GM19455 (cell line): ENCODE results near the gene STK25.
"Not testable (repeated sequence)": the region's sequence is repeated elsewhere in the genome, so short reads cannot be mapped to it uniquely, and the experiment has no call there.

Experiments
- ATAC-seq: cut with Tn5 transposase; IDR thresholded peaks from one replicate; pipeline ENCODE4 v1.9.1; 2021; ENCODE audit not compliant: unreplicated experiment

The STK25 gene

DNA sequence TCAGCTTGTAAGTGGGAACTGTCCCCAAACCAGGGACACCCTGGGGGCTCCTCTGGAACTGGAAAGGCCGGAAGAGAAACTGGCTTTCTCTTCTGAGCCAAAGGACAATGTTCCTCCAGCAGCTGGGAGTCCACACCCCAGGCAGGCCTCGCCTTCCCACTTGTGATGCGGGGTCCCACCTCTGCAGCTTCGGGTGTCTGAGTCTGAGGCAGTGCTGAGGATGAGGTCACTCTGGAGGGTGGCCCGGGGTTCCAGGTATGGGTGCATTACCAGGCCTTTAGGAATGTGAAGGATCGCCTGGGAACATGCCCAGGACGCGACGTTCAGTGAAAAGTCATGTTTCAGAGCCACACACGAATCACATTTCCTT, 32.0 kb upstream of the STK25 start:
- ATAC-seq = no peak

- no peak for ATAC-seq
Observed at GRCh38 chr2:241539616-241540374, 31.4 kb upstream of the STK25 start.

DNA sequence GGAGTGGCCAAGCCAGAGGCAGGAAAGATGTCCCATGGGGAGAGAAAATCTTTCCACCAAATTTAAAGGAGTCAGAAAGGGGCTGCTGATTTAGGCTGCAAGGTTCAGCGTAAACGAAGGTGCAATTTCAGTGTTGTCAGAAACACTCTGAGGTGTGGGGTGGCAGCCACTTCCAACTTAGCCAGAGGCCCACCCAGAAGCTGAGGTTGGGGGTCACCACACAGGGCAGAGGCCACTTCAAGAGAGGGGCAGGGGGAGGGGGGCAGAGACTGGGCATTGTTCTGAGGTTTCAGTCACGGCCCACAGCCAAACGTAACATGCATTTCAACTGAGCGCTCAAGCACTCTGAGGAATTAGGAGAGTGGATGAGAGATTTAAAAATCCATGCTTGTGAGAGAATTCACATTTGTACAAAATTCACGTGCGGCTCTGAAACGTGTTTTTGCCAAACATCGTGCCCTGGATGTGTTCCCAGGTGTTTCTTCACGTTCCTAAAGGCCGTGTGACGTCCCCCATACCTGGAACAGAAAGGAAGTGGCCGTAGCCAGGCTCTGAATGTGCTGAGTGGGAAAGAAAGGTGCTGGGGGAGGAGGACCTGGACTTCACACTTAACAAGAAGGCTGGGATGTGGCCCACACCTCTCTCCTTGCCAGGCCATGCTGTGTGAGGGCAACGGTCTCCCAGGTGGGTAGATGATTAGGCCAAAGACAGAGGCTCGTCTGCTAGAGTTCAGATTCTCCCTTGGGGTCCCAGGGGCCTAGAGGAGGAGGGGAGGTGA, 30.6 kb upstream of the STK25 start:
- ATAC-seq = no peak

- no peak for ATAC-seq
Observed at GRCh38 chr2:241535871-241536655, 27.7 kb upstream of the STK25 start.

DNA sequence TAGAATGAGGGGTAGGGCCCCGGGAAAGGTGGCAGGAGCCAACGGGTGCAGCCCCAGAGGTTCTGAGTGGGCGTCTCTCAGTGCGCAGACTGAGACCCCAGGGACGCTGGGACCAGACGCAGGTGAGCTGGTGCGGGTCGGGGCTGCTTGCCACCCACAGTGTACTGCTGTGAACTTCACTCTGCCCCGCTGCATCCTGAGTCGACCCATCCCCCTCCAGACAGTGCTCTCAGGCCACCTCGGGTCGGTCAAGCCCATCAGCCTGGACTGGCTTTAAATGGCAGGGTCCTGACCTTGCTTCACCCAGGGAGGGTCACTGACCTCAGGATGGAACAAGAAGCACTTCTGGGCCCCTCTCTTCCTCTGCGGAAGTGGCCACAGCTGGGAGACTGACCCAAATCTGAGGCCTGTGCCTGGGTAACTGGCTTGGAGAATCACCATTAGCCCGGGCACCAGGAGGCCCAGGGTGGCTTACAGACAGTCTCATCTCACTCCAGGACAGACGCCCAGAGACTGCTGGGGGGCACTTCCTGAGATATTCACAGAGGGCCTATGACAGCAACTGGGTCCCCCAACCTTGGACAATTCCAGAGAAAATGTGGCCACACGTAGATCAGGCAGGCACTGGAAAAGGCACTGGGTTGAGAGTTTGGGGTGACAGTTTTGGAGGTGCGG, 26.5 kb upstream of the STK25 start:
- no peak for ATAC-seq

DNA sequence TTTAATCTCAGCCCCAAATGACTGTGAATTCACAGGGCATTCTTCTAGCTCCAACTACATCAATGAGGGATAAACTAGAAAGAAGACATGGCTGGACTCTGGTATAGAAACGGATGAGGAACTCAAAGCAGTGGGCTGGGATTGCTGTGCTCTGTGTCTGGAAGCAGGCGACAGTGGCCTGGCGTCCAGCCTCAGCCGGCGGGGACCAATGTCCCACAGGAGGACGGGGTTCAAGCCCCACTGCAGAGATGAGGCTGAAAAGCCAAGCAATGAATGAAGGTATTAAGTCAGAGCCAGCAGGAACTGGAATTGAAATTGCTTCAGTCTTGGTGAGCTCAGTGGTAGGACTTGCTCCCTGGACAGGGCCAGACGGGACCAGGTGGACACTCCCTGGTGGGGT, 25.9 kb upstream of the STK25 start:
- ATAC-seq = no peak

GRCh38 chr2:241532733-241533601, 24.6 kb upstream of the STK25 start:
- no peak for ATAC-seq

DNA sequence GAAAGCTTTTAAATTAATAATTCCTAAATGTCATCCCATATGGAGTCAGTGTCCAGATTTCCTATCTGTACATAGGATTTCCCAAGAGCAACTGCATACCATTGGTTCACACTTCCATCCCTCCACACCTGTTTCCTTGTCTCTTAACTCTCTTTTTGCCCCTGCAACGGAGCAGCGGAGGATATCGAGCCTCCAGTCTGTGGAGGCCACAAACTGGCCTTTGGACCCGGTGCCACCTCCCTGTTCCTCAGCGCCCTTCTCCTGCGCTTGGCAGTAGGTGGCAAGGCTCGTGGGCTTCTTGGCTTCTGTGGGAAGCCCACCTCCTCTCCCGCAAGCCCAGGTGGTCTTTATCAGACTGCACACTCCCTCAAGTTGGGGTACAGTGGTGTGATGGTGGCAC, 23.8 kb upstream of the STK25 start:
- no peak for ATAC-seq

GRCh38 chr2:241531161-241531722, 22.9 kb upstream of the STK25 start:
- ATAC-seq = no peak

- no peak for ATAC-seq
Observed at GRCh38 chr2:241530571-241530970, 22.2 kb upstream of the STK25 start.

- ATAC-seq = not testable (repeated sequence)
Observed at GRCh38 chr2:241525818-241526780, 17.7 kb upstream of the STK25 start.

- ATAC-seq = no peak
Observed at GRCh38 chr2:241522477-241522876, 14.1 kb upstream of the STK25 start.

GRCh38 chr2:241519669-241520068, 11.3 kb upstream of the STK25 start:
- no peak for ATAC-seq

DNA sequence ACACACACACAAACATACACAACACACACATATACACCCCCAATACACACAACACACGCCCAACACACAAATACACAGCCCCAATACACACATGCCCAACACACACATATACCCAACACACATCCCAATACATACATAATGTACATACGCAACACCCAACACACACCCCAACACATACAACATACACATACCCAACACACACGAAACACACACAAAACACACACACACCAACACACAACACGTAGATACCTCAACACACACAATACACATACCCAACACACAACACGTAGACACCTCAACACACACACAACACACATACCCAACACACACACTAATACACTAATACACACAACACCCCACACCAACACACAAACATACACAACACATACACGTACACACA, 8.9 kb upstream of the STK25 start:
- no peak for ATAC-seq

- no peak for ATAC-seq
Observed at GRCh38 chr2:241516520-241516965, 8.2 kb upstream of the STK25 start.

- peak; percentile 77 for ATAC-seq
Observed at GRCh38 chr2:241514986-241515737, 6.8 kb upstream of the STK25 start.

DNA sequence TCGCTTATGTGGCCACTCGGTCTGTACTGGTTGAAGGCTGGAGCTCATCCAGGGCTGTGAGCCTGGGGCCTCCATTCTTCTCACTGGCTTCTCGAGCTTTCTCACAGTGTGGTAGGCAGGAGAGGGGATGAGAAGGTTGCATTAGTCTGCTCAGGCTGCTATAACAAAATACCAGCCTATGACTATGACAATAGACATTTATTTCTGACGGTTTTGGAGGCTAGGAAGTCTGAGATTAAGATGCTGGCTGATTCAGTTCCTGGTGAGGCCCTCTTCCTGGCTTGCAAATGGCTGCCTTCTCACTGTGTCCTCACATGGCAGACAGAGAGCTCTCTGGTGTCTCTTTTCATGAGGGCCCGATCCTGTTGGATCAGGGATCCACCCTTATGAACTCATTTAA, 6.2 kb upstream of the STK25 start:
- ATAC-seq = no peak
